Activated gamma-delta T cell treated with Interleukin-2 at 50 U/mL for 16 hours (primary cell): ENCODE results near the gene ATXN7.

Source experiments
- DNase-seq: peaks from one replicate; pipeline ENCODE4 v3.0.0-alpha.2; 2020

ATXN7 gene

GRCh38 chr3:64026346-64026745 is 162.7 kb downstream of the ATXN7 start:
- DNase-seq, result no peak

- DNase-seq, result no peak
These were observed 164.0 kb downstream of the ATXN7 start for GRCh38 chr3:64027658-64028057.

- DNase-seq, result no peak
These were observed 165.1 kb downstream of the ATXN7 start for GRCh38 chr3:64028754-64029153.

- DNase-seq, result no peak
These were observed 165.6 kb downstream of the ATXN7 start for GRCh38 chr3:64029287-64029686.

- DNase-seq, result peak; percentile 70
These were observed 167.1 kb downstream of the ATXN7 start for GRCh38 chr3:64030741-64031140.

GRCh38 chr3:64031540-64032508 is 168.2 kb downstream of the ATXN7 start:
- no peak for DNase-seq

- no peak for DNase-seq
These were observed 169.4 kb downstream of the ATXN7 start for GRCh38 chr3:64033069-64033468.

- no peak for DNase-seq
These were observed 173.4 kb downstream of the ATXN7 start for GRCh38 chr3:64037084-64037483.

- no peak for DNase-seq
These were observed 174.6 kb downstream of the ATXN7 start for GRCh38 chr3:64038253-64038767.

- DNase-seq, result no peak
These were observed 175.7 kb downstream of the ATXN7 start for GRCh38 chr3:64039332-64039731.

GRCh38 chr3:64039981-64040733 is 176.5 kb downstream of the ATXN7 start:
- DNase-seq, result no peak

GRCh38 chr3:64042952-64043351 is 179.3 kb downstream of the ATXN7 start:
- no peak for DNase-seq

GRCh38 chr3:64046592-64046991 is 182.9 kb downstream of the ATXN7 start:
- no peak for DNase-seq

- DNase-seq, result no peak
These were observed 183.4 kb downstream of the ATXN7 start for GRCh38 chr3:64046996-64047594.

GRCh38 chr3:64047787-64048186 is 184.1 kb downstream of the ATXN7 start:
- no peak for DNase-seq

GRCh38 chr3:64048631-64049061 is 185.0 kb downstream of the ATXN7 start:
- no peak for DNase-seq

- no peak for DNase-seq
These were observed 185.5 kb downstream of the ATXN7 start for GRCh38 chr3:64049136-64049535.

- no peak for DNase-seq
These were observed 186.2 kb downstream of the ATXN7 start for GRCh38 chr3:64049832-64050231.
